HG03103 (cell line): Measurements from ENCODE around the gene NSMF.
"Not testable (repeated sequence)": the region's sequence is repeated elsewhere in the genome, so short reads cannot be mapped to it uniquely, and the experiment has no call there.

Source experiments
- ATAC-seq: cut with Tn5 transposase; IDR thresholded peaks from one replicate; pipeline ENCODE4 v1.9.1; 2021; ENCODE audit warnings: low read depth; ENCODE audit not compliant: unreplicated experiment

Gene NSMF

DNA sequence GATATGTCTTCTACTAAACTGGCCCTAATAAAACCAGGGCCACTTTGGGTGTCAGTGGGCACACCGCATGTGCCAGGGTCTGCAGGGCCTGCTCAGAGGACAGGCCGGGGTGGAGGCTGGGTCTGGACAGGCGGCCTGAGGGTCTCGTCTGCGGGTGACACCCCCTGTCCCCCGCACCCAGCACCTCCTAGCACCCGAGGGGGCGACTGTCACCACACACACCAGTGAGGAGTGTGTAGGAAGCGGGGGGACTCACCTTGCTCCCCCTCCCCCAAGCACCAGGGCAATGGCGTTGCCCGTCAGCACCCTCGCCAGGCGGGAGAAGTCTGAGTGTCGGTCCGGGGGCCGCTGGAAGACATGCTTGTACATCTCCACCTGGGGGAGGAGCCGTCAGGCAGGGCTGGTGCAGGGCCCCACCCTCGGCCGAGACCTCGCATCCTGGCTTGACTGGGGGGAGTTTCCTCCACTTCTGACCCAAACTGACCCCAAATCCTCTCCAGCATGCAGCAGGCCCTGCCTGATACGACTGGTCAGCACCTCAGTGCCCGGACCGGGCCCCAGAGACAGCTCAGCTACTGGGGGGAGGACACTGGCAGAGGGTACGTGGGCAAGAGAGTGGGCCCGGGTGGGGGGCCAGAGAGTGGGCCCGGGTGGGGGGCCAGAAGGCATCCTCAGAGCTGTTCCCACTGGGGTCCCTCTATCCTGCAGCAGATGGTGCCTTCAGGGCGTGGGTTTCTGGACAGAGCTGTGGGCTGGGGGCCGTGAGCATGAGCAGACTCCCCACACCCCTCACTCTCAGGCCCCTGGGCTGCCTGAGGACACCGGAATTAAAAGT, 18.9 kb upstream of the NSMF start:
- ATAC-seq = no peak

DNA sequence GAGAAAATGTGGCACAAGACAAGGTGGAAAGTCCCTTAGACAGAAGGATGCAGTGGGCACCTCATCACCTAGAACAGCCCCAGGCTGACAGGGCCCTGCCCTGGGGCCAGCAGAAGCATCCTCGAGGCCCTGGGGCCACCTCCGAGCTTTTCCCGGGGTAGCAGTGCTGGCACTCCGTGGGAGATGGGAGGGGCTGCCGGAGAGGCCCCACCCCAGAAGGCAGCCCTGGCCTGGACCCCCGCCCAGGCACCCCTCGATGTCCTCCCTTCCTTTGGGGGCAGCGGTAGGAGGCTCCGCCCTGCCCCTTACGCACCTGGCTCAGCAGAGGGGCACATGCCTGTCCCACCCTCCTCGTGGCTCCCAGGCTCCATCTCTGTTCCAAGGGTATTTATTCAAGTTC, 17.7 kb upstream of the NSMF start:
- ATAC-seq = no peak

DNA sequence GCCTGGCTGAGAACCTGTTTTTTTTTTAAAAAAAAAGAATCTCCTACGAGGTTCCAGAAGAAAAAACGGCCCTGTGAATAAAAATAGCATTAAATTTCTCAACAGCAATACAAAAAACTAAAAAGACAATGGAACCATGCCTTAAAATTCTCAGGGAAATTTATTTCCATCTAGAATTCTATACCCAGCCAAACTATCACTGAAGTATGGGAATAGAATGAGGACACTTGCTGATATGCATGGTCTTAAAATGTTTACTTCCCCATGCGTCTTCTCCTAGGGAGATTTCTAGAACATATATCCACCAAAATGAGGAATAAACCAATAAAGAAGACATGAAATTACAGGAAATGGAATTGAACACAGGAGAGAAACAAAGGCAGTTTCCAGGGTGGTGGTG, 16.5 kb upstream of the NSMF start:
- ATAC-seq = no peak

DNA sequence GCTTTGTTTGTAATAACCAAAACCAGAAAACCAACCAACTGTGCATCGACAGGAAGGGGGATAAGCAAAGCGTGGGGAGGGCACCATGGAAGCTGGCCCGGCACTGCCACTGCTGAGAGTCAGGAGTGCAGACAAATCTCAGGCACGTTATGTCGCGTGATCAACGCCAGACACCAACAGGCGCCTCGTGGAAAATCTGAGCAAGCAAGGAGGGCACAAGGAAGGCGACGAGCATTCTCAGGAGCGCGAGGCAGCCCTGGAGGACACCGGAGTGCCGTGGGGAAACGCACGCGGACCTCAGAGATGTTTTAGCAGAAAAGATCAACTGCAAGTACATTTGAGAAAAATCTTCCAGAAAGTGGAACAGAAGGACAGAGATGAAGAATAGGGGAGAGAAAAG, 15.1 kb upstream of the NSMF start:
- ATAC-seq = no peak

DNA sequence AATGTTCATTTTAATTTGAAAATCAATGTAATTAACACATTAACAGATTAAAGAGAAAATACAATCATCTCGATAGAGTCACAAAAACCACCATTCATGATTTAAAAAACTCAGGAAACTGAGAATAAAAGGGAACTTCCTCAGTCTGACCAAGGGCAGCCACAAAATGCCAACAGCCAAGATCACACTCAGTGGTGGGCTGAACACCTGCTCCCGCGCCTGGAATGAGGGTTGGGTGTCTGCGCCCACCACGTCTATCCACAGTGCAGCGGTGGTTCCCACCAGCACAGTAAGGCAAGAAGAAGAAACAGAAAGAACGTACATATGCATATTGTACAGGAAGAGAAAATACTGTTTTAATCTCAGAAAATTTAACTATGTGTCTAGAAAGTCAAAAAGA, 11.7 kb upstream of the NSMF start:
- no peak for ATAC-seq

DNA sequence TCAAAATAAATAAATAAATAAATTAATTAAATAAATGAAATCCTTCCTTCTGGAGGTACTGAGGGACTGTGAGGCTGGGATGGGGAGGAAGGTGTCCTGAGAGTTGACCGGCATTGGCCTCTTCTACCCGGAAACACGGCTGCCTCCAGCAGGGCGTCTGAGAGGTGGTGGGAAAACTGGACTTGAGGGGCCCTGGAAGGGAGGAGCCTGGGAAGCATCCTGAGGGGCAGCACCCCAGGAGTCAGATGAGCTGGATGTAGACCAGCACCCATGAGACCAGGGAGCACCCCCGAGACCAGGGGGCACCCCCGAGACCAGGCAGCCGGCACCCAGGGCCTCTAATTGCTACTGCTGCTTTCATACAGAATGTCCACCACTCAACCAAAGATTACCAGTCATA, 8.8 kb upstream of the NSMF start:
- ATAC-seq = no peak

DNA sequence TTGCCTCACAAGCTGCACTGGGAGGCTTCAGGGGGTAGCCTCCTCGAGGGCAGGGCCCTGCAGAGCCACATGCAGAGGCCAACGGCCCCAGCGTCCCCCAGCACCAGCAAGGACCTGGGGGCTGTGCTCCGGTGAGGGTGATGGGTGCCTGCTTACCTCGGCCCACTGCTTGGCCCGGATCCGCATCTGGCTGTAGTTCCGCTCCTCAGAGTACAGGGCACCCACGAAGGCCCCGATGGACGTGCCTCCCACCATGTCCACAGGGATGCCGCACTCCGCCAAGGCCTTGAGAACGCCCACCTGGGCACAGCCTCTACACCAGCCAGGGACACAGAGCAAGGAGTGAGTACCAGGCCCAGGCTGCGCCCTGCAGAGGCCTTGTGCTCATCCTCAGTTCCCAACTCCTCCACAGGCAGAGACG, 8.0 kb upstream of the NSMF start:
- no peak for ATAC-seq

DNA sequence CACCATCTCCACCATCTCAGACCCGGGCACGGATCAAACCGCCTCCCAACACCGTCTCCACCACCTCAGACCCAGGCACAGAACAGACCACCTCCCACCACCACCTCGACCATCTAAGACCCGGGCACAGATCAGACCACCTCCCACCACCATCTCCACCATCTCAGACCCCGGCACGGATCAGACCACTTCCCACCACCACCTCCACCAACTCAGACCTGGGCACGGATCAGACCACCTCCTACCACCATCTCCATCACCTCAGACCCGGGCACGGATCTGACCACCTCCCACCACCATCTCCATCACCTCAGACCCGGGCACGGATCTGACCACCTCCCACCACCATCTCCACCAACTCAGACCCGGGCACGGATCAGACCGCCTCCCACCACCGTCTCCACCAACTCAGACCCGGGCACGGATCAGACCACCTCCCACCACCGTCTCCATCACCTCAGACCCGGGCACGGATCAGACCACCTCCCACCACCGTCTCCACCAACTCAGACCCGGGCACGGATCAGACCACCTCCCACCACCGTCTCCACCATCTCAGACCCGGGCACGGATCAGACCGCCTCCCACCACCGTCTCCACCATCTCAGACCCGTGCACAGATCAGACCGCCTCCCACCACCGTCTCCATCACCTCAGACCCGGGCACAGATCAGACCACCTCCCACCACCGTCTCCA, 7.4 kb upstream of the NSMF start:
- ATAC-seq = not testable (repeated sequence)

DNA sequence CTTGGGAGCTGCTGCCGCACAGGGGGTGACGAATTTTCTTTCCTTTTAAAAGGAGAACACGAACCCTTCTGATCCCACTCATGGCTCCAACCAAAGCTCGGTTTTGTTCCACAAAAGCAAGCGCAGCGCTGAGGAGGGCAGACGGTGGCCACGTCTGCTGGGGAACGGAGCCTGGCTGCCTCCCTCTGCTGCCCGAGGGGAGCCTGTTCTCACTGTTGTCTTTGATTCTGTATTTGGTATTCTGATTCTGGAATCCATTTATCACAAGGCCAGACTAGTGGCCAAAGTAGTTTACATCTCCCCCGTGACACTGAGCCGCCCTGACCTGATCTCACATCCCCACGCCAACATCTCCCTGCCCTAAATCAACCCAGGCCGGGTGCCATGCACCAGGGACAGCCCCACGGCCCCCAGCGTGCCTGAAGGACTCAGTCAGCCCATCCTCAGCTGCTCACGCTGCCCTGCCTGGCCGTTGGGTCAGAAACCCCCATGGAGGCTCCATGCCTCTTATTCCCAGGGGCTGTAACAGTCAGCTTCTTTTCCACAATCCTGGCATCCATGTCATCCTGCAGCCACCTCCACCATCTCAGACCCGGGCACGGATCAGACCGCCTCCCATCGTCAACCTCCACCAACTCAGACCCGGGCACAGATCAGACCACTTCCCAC, 6.7 kb upstream of the NSMF start:
- ATAC-seq = no peak

DNA sequence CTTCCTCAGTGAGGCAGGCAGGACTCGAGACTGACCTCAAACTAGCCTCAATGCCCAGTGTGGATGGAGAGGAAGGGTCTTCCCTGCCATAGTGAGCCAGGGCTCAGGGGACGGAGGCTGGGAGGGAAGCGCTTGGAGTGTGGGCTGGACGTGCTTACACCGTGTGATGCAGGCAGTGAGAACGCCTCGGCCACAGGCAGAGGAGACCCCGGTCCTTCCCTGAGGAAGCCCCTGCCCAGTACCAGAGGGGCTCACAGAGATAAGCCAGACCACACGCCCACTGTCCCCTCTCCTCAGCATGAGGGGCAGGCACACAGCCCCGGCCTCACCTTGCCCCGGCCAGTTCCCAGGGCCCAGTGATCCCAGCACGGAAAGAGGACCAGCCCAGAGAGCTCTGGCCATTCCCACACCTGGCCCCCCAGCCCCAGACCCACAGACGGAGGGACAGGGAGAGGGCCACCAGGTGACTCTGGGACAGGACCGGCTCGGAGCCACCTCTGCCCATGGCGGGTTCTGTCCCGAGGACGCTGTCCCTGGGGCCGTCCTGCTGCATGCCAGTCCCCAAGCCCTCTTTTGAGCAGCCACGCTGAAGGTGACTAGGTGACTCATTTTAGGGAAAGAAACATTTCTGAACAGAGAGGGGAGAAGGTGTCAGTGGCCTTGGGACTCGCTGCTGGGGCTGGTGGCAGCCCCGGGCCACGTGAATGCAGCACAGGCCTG, 6.0 kb upstream of the NSMF start:
- ATAC-seq = no peak

DNA sequence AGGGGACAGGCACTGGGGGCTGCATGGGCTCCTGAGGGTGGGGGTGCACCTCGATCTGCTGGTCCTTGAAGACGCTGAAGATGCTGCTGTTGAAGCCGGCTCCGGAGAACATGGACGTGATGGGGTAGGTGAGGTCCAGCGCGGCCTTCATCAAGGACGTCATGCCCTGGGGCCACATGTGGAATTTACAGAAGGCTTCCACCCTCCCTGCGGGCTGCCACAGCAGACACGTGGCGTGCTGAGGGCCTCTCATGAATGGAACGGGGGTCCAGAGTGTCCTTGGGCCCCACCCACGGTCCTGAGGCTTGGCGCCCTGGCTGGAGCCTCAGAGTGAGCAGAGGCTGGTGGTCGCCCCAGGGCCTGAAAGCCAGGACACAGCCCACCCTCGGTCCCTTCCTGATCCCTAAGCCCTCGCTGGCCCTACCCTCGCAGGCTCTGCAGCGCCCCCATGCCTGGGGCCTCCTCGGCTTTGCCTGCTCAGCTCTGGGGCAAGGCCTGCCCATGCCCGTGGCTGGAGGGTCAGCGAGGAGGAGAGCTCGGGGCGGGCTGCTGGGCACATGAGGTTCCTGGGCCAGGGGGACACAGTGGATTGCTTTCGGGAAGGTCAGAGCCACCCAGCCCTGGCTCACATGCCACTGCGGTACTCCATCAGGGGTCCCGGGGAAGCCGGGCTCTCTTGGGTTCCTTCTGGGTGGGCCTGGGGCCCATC, 5.3 kb upstream of the NSMF start:
- no peak for ATAC-seq

DNA sequence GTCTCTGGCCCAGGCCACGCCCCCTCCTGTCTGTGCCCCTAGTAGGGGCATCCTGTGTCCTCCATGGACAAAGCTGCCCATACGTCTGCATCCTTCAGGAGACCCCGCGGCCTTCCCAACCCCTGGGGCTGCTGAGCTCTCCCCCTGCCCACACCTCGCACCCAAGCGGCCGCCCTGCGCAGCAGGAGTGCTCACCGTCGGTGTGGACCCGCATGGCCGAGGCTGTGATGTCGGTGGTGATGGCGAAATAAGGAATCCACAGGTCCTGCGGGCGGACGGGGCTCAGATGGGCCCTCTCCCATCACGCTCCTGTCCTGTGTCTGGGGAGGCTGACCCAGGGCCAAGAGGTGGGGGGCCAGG, 4.8 kb upstream of the NSMF start:
- no peak for ATAC-seq

DNA sequence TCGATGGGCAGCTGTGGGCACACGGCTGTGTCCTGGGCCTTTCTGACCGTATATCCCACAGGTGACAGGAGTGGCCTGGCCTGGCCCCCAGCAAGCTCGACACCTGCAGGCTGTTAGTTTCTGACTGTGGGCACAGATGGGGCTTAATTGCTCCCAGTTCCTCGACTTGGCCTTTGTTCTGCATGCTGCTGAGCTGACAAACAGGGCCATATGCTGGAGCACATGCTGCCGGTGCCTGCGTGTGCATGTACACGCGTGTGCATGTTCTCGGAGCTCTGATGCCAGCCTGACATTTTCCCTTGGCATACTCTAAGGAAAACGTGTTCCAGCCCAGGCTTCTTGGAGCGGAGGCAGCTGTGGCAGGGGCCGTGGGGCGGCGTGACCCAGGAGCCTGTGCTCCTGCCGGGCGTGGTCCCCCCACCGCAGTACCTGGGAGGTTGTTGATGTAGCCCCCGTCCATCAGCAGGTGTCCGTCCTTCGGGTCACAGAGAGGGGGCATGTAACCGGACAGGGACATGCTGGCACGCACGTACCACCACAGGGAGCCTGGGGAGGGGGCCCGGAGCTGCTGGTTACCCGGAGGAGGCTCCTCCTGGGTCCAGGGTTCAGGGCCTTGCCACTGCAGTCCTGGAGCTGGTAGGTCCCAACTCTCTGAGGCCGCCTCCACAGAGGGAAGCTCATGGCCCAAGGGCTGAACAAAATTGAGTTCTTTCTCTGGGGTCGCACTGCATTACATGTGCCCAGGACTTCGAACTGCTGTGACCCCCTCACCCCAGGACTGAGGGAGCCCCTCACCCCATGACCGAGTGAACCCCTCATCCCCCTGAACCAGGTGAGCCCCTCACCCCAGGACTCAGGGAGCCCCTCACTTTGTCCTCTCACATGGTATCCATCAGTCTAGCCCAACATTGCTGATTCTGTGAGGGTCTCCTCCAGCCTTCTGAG, 4.1 kb upstream of the NSMF start:
- ATAC-seq = no peak

DNA sequence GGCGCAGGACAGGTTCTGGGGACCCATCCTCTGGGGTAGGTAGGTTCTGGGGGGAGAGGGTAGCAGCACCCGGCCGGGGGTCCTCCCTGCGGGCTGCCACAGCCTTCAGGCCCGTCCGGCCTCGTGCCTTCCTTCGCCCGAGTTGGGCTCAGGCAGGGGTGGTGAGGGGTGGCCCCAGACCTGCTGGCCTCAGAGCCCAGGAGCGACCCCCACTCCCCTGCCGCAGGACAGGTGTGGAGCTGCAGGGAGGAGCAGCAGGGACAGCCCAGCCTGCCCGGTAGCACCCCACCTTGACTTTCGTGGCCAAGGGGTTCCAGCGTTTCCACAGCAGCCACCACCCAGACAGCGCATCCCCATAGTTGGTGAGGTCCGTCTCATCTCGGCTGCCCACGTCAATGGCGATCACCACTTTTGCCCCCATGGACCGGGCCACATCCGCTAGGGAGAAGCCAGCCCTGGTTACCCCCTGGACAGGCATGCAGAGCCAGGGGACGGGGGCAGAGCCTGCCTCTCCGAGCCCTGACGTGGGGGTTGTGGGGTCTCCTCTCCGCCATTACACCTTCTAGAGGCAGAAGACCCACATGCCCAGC, 3.4 kb upstream of the NSMF start:
- no peak for ATAC-seq

DNA sequence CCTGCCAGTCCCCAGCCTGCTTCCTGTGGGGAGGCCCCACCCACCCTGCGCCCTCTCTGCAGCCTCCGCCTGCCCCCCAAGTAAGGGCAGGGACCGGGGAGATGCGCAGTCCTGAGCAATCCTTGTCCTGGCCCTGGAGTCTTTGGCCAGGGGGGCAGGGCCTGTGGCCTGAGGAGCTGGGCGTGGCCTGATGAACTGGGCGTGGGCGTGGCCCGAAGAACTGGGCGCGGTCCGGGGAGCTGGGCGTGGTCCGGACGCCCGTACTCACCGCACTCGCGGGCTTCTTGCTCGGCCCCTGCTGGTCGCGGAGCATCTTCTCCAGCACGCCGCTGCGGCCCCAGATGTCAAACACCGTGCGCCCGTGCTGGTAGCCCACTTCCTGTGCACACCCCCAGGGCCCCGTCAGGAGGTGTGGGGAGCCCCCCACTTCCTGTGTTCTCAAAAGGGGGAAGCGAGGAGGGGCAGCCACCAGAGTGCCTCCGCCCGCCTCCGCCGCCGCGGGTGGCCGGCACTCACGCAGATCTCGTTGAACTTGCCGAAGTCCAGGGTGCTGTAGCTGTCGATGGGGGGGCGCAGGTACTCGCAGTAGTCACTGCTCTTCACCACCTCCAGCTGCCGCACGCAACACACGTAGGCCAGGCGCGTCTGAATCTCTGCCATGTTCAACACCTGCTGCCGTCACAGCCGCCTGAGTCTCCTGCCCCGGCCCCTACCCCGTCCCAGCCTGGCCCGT, 2.7 kb upstream of the NSMF start:
- peak; percentile 43 for ATAC-seq

DNA sequence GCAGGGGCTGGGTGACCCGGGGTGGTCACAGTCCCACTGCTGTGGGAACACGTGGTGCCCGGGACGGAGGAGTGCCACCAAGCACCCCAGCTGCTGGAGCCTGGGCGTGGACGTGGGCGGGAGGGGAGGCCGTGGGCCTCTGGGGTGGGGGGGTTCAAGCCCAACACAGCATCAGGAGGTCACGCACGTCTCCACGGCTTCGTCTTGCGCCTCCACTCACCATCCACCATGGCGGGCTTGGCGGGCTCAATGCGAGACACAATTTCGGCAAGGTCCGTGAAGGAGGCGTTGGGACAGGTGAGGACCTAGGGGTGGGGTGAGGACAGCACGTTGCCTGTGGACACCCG, 2.2 kb upstream of the NSMF start:
- no peak for ATAC-seq

DNA sequence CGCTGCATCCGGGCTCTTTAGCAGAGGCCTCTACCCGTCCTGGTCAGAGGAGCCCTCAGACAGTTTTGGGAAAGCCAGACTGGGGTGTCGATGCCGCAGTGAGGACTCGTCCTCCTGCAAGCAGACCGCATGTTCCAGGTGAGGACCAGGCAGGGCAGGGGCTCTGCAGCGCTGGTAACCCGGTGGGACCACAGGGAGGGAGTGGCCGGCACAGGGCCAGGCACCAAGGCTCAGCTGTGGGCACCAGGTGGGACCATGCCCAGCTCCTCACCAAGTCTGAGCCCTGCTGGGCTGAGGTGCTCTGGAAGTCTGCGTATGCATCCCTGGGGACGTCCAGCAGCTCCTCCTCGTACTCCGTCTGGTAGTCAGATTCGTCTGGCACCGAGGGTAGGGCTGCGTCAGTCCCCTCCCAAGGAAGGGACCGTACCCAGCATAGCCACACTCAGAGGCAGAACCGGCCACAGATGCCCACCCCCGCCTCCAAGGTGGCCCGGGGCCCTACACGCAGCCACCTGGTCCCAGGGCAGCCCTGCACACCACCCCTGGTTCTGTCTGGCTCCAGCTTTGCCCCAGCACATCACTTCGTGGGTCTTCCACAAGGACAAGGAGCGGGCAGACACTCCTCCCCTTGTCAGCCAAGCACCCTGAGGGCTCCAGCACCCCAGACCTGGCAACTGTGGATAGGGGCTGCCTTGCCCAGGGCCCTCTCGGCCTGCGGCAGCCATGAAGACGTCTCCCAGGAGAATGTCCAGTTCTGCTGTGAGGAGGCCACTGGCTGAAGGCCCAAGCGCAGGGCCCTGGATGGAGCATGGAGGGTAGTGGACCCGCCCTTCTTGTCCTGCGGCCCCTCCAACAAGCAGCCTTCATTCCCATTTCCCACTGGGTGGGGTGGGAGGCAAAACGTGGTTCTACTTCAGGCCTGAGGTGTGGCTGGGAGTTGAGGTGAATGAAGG, 1.5 kb upstream of the NSMF start:
- ATAC-seq = no peak
